CD4-positive, alpha-beta T cell (primary cell): ENCODE data around the gene RBM4. TPM values are rescaled to one million over a fixed set of nuclear protein-coding genes. Genes with fewer than 3 reads are reported as not detected.

ENCODE experiments used
- ATAC-seq: fragments of 200-7000 bp; cut with Tn5 transposase; one replicate; pipeline ENCODE4 v1.10.0; 2022; ENCODE audit warnings: mild to moderate bottlenecking; ENCODE audit not compliant: poor library complexity
- CTCF ChIA-PET: fragments of 350-600 bp; sonication (Branson Sonifier 250); formaldehyde crosslinking; loops from one replicate; lab custom pipeline; 2021; ENCODE audit warnings: antibody characterized with exemption, inconsistent platforms; lab: Charles Lee
- POLR2A ChIA-PET: fragments of 350-600 bp; sonication (Branson Sonifier 250); formaldehyde crosslinking; loops from one replicate; lab custom pipeline; 2021; ENCODE audit warnings: antibody characterized with exemption, inconsistent platforms; lab: Charles Lee
- DNase-seq, 14 experiments: peaks; one replicate each; pipeline ENCODE4 v3.0.0-alpha.2; 2013 to 2020; ENCODE audit warnings: mixed read lengths in 2 of 14
- H3K27ac ChIP-seq, 2 donors: one replicate each; pipeline versions ENCODE4 v1.5.1 to v1.7.0; 2013; ENCODE audit warnings: low read length in 2 of 2, low read depth in 1 of 2, mild to moderate bottlenecking in 1 of 2
- H3K27me3 ChIP-seq, 2 experiments: 1 replicate in 1 of 2; 2 replicates in 1 of 2; pipeline versions ENCODE4 v1.6.1 to v1.7.0; 2013; ENCODE audit warnings: low read length in 2 of 2, control low read depth in 1 of 2, mild to moderate bottlenecking in 1 of 2, moderate library complexity in 1 of 2; ENCODE audit not compliant: insufficient read depth in 2 of 2, control insufficient read depth in 1 of 2
- H3K36me3 ChIP-seq: one replicate; pipeline ENCODE4 v1.6.1; 2013; ENCODE audit warnings: low read length, control low read depth; ENCODE audit not compliant: insufficient read depth
- H3K4me1 ChIP-seq: one replicate; pipeline ENCODE4 v1.6.1; 2013; ENCODE audit warnings: low read length, control low read depth; ENCODE audit not compliant: insufficient read depth
- H3K4me3 ChIP-seq: one replicate; pipeline ENCODE4 v1.5.1; 2013; ENCODE audit warnings: mild to moderate bottlenecking, low read length, moderate library complexity
- H3K9me3 ChIP-seq, 2 experiments: 1 replicate in 1 of 2; 2 replicates in 1 of 2; pipeline versions ENCODE4 v1.6.1 to v1.7.0; 2013; ENCODE audit warnings: low read length in 2 of 2, mild to moderate bottlenecking in 2 of 2, control low read depth in 1 of 2, moderate library complexity in 1 of 2; ENCODE audit not compliant: control insufficient read depth in 1 of 2, insufficient read depth in 1 of 2
- H3K27ac Mint-ChIP-seq: one replicate; pipeline ENCODE4 v1.8.0; 2020; ENCODE audit warnings: mixed read lengths
- H3K27me3 Mint-ChIP-seq: one replicate; pipeline ENCODE4 v1.8.0; 2021; ENCODE audit warnings: mixed read lengths
- H3K36me3 Mint-ChIP-seq: one replicate; pipeline ENCODE4 v1.8.0; 2021; ENCODE audit warnings: low read depth, mixed read lengths
- H3K4me1 Mint-ChIP-seq: one replicate; pipeline ENCODE4 v1.8.0; 2021; ENCODE audit warnings: low read depth, mixed read lengths
- H3K4me3 Mint-ChIP-seq: one replicate; pipeline ENCODE4 v1.8.0; 2020; ENCODE audit warnings: mild to moderate bottlenecking, mixed read lengths
- H3K9me3 Mint-ChIP-seq: one replicate; pipeline ENCODE4 v1.8.0; 2020; ENCODE audit warnings: mixed read lengths
- CTCF ChIP-seq: fragments of 200-600 bp; IDR thresholded peaks from one replicate; pipeline ENCODE4 v1.8.0; 2022; ENCODE audit warnings: antibody characterized with exemption, mild to moderate bottlenecking
- intact Hi-C, 2 experiments: fragments of 100-400 bp; cut with DNase I in 1 of 2; cut with micrococcal nuclease in 1 of 2; formaldehyde crosslinking; loops; one replicate each; pipeline versions ENCODE4 v1.15.1 to v1.9.0; 2023 to 2025; cut with DNase I, micrococcal nuclease
- total RNA-seq, 174 experiments: library from RNA in 2 of 174; stranded (reverse) in 2 of 174; gene quantifications; one replicate each; pipeline ENCODE4 v1.2.3 and lab custom pipeline; 2021 to 2026

RBM4 gene
- total RNA-seq, 2 experiments from 2014 or later, result 194 to 197 TPM

GRCh38 chr11:66670816-66671215 lies 32.3 kb downstream of the RBM4 start:
- ATAC-seq (no peak), DNase-seq (no peak)
- Mint-ChIP-seq H3K4me3 (no peak overlapping the region), H3K36me3 (peaks cover 44% of the 10 kb centered on the region), H3K27me3 (no peaks in the 10 kb centered on the region), H3K4me1 (peaks cover 63% of the 10 kb centered on the region), H3K9me3 (no peaks in the 10 kb centered on the region), H3K27ac (peak overlapping the region; percentile 75)
- no peaks in the 10 kb centered on the region for H3K9me3 ChIP-seq
- H3K4me1 ChIP-seq, result peaks cover 6% of the 10 kb centered on the region
- intact Hi-C loops, result no loop called here
- POLR2A ChIA-PET, result interaction anchor here (1.3 kb wide), 1 partner anchor 54 kb away, joined by 3 read pairs; the partner anchor contains the start of gene RBM14
- H3K36me3 ChIP-seq, result peaks cover 37% of the 10 kb centered on the region
- no peaks in the 10 kb centered on the region for H3K27me3 ChIP-seq
- no peak overlapping the region for H3K4me3 ChIP-seq
- TF ChIP-seq CTCF, result no peak
- CTCF ChIA-PET, result interaction anchor here (0.7 kb wide), 1 partner anchor 53 kb away, joined by 3 read pairs; no protein-coding TSS in a partner anchor
- no peak overlapping the region for H3K27ac ChIP-seq

- CTCF ChIA-PET, result no interaction called here
- Mint-ChIP-seq H3K4me3 (peak overlapping the region; percentile 60), H3K36me3 (peaks cover 26% of the 10 kb centered on the region), H3K9me3 (no peaks in the 10 kb centered on the region), H3K27me3 (no peaks in the 10 kb centered on the region), H3K27ac (peak overlapping the region; percentile 49), H3K4me1 (peaks cover 60% of the 10 kb centered on the region)
- POLR2A ChIA-PET, result interaction anchor here (0.6 to 1.2 kb wide), 3 partner anchors 37 to 303 kb away, joined by 3 to 4 read pairs (median 3); partner anchors contain the start of genes RBM14 and RBM4
- DNase-seq (no peak), ATAC-seq (no peak)
- Histone ChIP-seq H3K27ac (no peak overlapping the region), H3K9me3 (no peaks in the 10 kb centered on the region), H3K4me1 (peaks cover 32% of the 10 kb centered on the region), H3K36me3 (peaks cover 3% of the 10 kb centered on the region), H3K4me3 (no peak overlapping the region), H3K27me3 (no peaks in the 10 kb centered on the region)
- no peak for TF ChIP-seq CTCF
- intact Hi-C loops, result loop anchor here (5.0 kb wide), 3 partner anchors 83 to 253 kb away; partner anchors contain the start of genes CCDC87 (in 1 of the 2), CCS (in 1 of the 2), DPP3 (in 1 of the 2) and NPAS4 (in 1 of the 2)
These were observed 36.6 kb downstream of the RBM4 start for GRCh38 chr11:66674964-66675602.

- peak overlapping the region; percentile 98 for H3K4me3 Mint-ChIP-seq
- H3K27ac Mint-ChIP-seq, result peak overlapping the region; percentile 98
- no peak for DNase-seq
- Histone ChIP-seq H3K36me3 (no peaks in the 10 kb centered on the region), H3K9me3 (no peaks in the 10 kb centered on the region), H3K27me3 (no peaks in the 10 kb centered on the region), H3K4me1 (peaks cover 32% of the 10 kb centered on the region), H3K27ac (no peak overlapping the region), H3K4me3 (peak overlapping the region; percentile 92)
- no peaks in the 10 kb centered on the region for H3K9me3 Mint-ChIP-seq
- POLR2A ChIA-PET, result interaction anchor here (0.9 to 3.5 kb wide), 14 partner anchors 14 to 255 kb away, joined by 3 to 110 read pairs (median 24); partner anchors contain the start of genes ACTN3, CCDC87, CCS and CTSF
- H3K36me3 Mint-ChIP-seq, result peaks cover 23% of the 10 kb centered on the region
- no peaks in the 10 kb centered on the region for H3K27me3 Mint-ChIP-seq
- no peak for ATAC-seq
- TF ChIP-seq CTCF, result no peak
- intact Hi-C loops, result loop anchor here (5.0 kb wide), 3 partner anchors 84 to 254 kb away; partner anchors contain the start of genes CCDC87 (in 1 of the 2), CCS (in 1 of the 2), DPP3 (in 1 of the 2) and NPAS4 (in 1 of the 2)
- CTCF ChIA-PET, result interaction anchor here (1.2 to 5.1 kb wide), 5 partner anchors 17 to 97 kb away, joined by 6 to 75 read pairs (median 32); partner anchors contain the start of genes CCDC87, CCS, RBM14 and RBM4
- H3K4me1 Mint-ChIP-seq, result peaks cover 51% of the 10 kb centered on the region
These were observed 37.9 kb downstream of the RBM4 start for GRCh38 chr11:66676282-66676919.
